ENCODE results near the gene CACNA1C.

CACNA1C gene

GRCh38 chr12:2302711-2303580, 250.2 kb downstream of the CACNA1C start:
- DNase-seq: no peak

DNA sequence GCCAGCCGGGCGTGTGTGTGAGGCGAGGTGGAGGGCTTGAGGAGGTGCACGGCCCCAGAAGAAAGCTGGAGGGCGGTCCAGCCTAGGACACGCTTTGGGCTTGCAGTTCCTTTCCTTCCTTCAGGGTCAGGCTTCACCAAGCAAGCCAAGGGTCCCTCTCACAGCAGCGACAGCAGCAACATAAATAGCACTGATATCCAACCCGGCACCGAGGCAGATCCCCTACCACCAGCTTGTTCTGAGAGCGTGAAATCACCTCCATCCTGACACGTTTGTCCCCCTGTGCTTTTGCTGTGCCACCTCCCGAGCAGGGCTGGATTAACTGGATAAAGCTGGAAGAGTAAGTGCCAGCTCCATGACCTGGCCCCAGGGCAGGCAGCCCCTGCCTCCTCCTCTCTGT, 251.4 kb downstream of the CACNA1C start:
- DNase-seq: no peak

DNA sequence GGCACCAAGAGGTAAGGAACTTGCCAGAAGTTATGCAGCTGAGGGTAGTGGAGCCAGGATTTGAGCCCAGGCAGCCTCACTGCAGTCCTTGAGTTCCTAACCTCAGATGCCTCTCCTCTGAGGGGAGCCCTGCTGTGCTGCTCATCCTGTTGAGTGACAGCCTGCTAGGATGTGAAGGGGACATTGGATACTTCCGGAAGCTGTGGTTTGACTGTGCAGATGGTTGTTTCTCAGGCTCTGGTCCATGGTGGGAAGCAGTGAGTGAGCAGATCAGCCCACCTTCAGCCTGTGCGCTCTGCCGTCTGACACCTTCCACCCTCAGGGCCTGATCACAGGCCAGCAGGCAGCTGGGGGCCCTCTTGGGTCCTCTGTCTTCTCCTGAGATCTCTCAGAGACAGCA, 253.2 kb downstream of the CACNA1C start:
- no peak for DNase-seq

DNA sequence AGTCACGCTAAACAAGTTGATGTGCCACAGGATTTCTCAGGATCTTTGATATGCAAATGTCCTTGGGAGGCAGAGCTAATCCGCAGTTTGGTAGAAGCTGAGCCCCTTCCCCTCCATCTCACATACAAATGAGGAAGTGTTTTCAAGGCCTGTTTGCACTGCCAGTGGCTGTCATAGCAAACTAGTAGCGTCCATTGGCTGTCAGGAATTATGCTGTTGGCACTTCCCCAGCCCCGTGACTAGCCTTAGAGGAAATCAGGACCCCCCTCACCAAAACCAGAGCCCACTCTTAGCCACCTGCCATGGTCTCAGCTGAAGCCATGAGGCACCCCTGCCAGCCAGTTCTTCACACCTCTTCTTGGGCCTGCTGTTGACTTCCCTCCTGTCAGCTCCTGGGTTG, 253.9 kb downstream of the CACNA1C start:
- no peak for DNase-seq

DNA sequence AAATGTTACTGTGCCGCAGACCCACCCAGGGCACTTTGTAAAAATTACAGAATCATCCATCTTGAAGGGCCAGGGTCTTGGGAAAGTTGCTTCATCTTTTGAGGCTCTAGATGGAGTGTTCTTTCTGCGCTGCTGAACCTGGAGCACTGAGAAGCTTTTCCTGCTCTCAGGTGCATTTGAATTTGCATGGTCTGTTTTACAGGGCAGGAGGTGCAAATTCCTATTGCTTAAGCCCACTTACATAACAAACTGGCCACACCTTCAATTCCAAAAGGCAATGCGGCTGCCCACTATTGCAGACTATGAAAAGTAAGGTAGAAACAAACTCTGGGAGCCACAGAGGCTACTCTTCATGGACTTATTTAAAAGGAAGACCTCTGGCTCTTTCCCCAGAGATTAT, 254.8 kb downstream of the CACNA1C start:
- no peak for DNase-seq

DNA sequence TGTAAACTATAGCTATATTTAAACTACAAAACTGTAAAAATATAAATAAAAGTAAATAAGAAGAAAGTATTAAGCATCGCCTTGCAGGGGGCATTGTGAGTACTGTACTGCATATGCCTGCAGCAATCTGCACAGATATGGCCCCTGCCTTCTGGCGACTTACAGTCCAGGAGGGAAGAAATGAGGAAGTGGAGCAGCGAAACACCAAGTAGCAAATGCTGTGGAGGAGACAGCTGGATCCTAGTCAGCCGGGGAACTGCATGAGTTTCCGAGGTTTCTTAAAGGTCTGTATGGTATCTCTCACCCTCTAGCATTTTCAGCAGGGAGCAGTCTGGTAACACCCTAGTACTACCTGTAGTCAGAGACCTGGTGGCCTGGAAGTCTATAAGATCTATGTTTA, 256.9 kb downstream of the CACNA1C start:
- no peak for DNase-seq

DNA sequence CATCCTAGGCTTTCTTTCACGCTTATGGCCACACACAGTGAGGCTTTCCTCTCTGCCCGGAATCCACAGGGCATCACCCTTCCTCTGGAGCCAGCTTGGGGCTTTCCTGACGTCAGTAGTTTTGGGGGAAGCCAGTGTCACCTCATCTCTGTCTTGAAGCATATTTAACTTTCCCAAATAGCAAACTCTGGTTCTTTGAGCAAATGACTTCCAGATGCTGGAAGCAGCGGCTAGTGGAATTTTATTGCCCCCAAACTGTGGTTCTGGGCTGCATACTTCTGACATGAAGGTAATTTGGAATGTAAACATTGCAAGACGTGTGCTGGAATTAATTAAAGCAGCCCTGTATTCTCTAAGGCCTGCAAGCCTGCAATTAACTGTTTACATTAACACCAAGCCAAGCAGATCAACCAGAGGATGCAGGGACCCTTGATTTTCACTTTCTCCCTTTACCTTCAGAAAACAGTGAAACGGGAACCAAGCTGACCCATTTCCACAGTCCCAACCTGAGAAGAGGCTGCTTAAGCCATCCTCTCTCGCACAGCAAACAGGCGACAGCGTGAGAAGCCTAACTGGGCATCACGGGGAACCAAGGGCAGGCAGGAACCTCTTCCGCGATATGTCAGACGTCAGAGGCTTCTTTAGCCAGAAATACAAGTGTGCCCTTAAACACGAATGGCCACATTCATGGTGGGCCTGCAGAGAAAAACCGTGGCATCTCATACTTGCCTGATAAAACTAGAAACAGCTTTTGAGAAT, 258.4 kb downstream of the CACNA1C start:
- DNase-seq: no peak

DNA sequence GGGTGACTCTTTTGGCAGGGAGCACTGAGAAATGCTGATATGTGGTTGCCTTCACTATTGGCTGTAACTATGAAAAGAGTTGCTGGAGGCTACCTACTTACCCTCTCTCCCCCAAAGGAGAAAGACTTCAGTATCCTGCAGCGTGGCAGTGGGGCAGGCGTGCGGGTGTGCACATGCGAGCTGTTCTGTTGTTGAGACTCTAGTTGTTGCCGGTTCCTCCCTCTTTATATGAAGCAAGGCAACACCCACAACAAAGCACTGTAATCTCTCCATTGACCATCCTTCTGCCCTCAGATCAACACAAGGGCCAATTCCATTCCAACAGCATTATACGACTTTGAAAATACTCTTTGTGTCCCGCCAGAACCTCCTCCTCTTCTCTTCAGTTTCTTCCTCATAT, 259.4 kb downstream of the CACNA1C start:
- DNase-seq: no peak

DNA sequence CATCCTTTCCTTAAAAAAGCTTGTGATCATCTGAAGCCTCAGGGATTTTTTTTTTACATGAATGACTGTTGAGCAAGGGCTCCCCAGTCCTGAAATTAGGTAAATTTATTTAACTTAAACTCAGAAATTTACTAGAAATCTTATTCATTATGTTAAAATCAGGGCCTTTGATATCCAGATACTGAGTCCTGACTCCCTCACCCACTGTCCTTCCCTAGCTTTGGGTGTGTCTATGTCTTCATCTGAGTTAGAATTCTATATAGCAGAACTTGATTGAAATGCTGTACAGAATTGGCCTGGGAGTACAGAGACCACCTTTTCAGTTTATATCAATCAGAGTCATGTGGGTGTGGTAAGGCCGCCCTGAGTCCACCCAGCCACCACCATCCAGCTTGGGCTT, 260.0 kb downstream of the CACNA1C start:
- no peak for DNase-seq

- no peak for DNase-seq
Observed at GRCh38 chr12:2314492-2314891, 261.7 kb downstream of the CACNA1C start.

DNA sequence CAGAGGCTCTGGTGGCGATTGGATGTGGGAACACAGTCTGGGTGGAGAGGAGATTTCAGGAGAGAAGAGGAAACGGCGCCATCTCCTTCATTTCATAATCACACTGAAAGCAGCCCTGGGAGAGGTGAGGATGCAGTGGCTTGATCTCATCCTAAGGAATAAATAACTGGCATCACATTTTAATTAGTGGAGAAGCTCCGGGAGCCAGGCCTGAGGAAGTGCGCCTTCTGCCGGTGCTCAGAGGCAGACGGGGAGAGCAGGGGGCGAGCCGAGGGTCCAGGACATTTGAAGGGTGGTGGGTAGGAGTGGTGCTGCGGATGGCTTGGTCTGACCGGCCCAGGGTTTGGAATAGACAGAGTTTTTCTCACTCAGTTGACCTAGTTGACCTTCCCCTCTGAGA, 265.0 kb downstream of the CACNA1C start:
- DNase-seq: no peak

DNA sequence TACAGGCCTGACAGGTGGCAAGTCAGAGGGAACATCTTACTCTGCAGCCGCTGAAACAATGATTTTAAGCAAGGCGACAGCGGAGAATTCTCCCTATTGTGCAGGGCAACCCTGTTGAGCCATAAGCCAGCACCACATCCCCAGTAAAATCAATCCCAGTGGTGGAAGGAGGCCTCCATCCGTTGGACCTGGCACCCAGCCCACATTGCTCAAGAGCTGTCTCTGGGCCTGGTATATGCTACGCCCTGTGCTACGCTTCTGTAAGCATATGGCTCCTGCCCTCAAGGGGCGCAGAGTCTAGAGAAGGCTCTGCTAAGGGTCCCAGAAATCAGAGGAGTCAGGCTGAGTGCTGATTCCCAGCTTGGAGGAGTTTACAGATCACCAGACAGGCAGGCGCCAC, 265.5 kb downstream of the CACNA1C start:
- no peak for DNase-seq

DNA sequence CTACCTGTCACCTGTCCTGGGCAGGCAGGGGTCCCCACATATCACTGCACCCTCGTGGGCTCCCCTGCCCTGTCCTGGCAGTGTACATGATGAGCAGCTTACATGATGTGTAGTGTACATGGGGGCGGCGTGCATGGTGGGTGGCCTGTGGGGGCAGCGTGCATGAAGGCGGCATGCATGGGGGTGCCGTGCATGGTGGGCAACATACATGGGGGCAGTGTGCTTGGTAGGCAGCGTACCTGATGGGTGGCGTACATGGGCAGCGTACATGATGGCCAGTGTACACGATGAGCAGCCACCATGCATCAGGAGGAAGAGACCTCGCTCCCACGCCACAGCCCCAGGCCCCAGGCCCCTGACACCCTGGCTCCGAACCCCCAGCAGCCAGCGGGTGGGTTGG, 266.3 kb downstream of the CACNA1C start:
- DNase-seq: no peak

DNA sequence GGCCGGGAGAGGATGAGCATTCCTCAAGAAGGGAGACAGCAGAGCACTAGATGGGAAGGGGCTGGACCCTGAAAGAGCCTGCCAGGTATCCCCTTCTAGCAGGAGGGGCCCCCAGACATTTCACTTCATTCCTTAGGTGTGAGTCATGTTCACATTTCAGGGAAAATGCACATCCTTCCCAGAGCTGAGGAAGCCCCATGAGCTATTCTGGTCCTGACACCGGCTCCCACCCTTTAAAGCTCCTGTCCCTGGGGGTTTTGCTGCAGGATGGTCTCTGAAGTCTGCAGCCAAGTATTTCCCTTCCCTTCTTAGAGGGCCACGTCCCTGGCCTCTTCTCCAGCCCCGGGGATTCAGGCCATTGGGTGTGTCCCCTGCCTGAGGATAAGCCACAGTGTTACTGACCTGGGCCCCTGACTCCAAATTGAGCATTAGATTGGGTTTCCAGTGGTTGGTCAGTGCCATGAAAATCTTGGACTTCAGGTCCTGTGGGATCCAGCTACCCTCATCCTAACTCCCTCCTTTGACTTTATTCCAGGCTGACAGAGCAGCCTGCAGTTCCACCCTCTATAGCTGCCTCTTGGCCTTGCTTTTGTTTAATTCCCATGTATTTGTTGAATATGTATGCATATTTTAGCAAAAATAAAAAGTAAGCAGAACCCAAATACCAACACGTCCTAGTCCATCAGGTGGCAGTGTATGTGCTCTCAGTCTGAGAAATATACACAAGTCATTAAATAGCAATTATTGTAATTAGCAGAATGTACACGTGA, 267.1 kb downstream of the CACNA1C start:
- DNase-seq: no peak

- no peak for DNase-seq
Observed at GRCh38 chr12:2320841-2321240, 268.1 kb downstream of the CACNA1C start.

- DNase-seq: no peak
Observed at GRCh38 chr12:2322554-2323120, 269.9 kb downstream of the CACNA1C start.

GRCh38 chr12:2323532-2324255, 270.9 kb downstream of the CACNA1C start:
- no peak for DNase-seq

GRCh38 chr12:2324387-2324786, 271.6 kb downstream of the CACNA1C start:
- DNase-seq: no peak

DNA sequence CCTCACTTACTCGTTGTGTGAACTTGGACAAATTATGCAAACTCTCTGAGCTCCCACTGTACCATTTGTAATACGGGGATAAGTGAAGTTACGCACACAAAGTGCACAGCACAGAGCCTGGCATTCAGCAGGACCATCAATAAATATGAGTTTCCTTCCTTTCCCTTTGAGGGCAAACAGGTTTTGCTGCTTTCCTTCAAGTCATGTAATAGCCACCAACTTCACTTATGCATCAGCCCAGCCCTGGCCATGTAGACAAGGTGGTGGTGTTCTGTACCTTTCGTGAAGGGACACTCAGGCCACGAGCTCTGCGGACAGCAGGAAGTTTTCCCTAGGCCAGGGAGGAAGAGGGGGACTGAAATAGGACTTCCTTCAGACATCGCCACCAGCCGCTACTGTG, 272.7 kb downstream of the CACNA1C start:
- no peak for DNase-seq

- DNase-seq: no peak
Observed at GRCh38 chr12:2326470-2326869, 273.7 kb downstream of the CACNA1C start.

DNA sequence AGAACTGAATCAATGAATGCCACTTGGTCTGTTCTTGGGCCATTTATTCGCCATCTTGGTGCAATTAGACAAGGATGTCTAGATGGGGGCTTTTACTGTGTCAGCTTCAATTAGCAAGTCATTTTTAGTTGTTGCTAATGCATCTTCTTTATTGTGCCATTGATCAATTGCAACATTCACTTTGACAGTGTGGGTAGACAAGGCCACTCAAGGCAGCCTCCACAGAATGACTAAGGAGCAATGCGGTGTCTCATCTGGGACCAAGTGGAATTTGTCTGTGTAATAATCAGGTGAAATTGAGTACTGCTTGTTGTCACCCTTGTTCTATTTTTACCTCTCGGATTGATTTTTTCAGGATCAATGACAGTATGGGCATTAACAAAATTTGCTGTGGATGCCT, 275.9 kb downstream of the CACNA1C start:
- DNase-seq: no peak

- no peak for DNase-seq
Observed at GRCh38 chr12:2329661-2330210, 276.9 kb downstream of the CACNA1C start.
